NCI-H345 (cell line): ENCODE results near the gene ZNF862.

Experiments used
- DNase-seq: peaks from one replicate; lab custom pipeline; 2025; lab: John Stamatoyannopoulos, UW

The ZNF862 gene

DNA sequence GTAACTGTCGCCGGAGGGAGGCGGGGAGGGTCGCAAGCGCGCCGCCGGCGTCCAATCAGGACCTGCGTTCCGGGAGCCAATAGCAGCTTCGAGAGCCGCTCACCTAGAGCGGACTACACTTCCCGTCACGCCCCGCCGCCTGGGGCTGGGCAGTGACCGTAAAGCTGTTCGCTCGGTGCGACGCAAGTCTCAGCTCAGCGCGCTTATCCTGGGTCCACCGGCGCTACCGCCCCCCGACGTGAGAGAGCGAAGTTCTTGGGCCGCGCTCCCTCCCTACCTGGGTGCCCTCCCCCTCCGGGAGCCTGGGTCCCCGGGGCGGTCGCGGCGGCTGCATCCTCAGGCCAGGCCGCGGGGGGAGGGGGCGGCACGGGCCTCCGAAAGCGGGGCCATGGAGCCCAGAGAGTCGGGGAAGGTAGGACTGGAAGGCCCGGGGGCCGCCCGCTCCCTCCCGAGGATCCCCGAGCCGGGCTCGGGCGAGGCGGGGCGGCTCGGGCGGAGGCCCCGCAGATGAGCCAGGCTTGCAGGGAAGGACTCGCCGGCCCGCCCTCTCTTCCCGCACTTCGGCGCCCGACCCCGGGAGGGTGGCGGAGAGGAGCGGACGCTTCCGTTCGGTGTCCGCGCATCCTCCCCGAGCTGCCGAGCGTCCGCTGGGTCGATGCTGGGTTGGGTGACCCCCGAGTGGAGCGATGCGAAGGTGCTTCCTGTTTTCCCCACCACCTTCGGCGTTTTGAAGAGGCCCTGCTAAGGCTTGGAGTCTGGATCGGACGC is at the start of gene ZNF862:
Gene ZNF862 (plus strand): TSS at position 152 of the 768 bp plus-strand sequence. CDS start 237 bp downstream, at position 389.
- DNase-seq, result peak; percentile 99

DNA sequence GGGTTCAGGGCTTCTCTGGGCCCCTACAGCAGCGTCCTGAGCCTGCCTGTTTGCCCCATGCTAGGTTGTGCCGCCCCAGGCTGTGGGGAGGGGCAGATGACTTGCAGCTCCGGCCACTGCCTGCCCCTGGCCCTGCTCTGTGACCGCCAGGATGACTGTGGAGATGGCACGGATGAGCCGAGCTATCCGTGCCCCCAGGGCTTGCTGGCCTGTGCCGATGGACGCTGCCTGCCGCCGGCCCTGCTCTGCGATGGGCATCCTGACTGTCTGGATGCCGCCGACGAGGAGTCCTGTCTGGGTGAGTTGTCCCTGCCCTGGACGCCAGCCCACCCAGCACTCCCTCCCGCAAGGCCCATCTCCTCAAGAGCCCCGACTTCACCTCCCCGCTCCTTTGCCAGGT is 49.1 kb upstream of the ZNF862 start:
- DNase-seq, result no peak

DNA sequence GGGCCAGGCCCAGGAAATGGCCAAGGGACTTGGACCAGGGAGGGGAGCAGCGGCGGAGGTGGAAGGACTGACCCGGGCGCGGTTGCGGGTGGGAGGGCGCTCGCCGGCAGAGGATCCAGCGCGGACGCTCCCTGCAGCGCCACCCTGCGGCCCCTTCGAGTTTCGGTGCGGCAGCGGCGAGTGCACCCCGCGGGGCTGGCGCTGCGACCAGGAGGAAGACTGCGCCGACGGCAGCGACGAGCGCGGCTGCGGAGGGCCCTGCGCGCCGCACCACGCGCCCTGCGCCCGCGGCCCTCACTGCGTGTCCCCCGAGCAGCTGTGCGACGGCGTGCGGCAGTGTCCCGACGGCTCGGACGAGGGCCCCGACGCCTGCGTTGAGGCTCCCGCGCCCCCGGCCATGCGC is 48.0 kb upstream of the ZNF862 start:
- peak; percentile 22 for DNase-seq

DNA sequence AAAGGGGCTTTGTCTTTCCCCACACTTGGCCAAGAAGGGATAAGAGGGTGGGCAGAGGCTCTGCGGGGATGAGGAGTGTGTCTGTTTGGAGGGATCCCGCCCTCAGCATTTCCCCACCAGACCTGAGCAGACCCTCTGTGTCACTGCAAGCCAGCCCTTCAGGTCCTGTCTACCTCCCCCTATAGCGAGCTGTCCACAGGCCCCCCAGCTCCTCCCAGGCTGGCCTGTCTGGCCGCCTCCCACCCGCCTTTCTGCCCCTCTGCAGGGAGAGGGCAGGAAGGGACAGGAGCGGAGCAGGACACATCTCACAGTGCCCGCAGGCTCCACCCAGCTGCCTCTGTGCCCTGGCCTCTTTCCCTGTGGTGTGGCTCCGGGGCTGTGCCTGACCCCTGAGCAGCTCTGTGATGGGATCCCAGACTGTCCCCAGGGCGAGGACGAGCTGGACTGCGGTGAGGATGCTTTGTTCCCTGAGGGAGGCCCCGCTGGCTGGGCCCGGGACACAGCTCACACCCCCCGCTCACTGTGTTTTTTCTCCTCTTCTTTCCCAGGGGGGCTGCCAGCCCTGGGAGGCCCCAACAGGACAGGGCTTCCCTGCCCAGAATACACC is 47.3 kb upstream of the ZNF862 start:
- no peak for DNase-seq

DNA sequence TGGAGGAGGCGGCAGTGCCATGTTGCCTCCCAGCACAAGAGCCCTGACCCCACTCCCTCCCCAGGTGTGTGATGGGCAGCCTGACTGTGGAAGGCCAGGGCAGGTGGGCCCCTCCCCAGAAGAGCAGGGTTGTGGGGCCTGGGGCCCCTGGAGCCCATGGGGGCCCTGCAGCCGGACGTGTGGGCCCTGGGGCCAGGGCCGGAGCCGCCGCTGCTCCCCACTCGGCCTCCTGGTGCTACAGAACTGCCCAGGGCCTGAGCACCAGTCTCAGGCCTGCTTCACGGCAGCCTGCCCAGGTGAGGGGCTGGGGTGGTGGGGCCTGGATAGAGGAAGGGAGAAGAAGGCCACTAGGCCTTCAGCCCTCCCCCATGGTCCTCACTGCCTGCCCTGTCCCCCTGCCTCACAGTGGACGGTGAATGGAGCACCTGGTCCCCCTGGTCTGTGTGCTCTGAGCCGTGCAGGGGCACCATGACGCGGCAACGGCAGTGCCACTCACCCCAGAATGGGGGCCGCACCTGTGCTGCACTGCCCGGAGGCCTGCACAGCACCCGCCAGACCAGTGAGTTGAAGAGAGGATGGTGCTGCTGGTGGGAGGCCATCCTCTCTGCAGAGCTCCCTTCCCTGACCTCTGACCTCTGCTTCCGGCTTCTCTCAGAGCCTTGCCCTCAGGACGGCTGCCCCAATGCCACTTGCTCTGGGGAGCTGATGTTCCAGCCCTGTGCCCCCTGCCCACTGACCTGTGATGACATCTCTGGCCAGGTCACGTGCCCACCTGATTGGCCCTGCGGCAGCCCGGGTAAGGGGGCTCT is 46.6 kb upstream of the ZNF862 start:
- no peak for DNase-seq

DNA sequence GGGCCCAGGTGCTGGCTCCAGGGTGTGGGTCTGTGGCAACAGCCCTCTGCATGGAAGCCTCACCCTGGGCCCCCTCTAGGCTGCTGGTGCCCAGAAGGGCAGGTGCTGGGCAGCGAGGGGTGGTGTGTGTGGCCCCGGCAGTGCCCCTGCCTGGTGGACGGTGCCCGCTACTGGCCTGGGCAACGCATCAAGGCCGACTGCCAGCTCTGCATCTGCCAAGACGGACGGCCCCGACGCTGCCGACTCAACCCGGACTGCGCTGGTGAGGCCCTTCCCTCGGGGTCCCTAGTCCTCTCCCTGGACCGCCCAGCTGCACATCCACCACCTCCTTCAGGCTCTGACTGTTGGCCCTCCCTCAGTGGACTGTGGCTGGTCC is 46.0 kb upstream of the ZNF862 start:
- DNase-seq, result no peak

- no peak for DNase-seq
Observed at GRCh38 chr7:149793261-149793660, 44.9 kb upstream of the ZNF862 start.

- DNase-seq, result no peak
Observed at GRCh38 chr7:149794661-149795060, 43.5 kb upstream of the ZNF862 start.

GRCh38 chr7:149795126-149795525 is 43.0 kb upstream of the ZNF862 start:
- DNase-seq, result no peak

DNA sequence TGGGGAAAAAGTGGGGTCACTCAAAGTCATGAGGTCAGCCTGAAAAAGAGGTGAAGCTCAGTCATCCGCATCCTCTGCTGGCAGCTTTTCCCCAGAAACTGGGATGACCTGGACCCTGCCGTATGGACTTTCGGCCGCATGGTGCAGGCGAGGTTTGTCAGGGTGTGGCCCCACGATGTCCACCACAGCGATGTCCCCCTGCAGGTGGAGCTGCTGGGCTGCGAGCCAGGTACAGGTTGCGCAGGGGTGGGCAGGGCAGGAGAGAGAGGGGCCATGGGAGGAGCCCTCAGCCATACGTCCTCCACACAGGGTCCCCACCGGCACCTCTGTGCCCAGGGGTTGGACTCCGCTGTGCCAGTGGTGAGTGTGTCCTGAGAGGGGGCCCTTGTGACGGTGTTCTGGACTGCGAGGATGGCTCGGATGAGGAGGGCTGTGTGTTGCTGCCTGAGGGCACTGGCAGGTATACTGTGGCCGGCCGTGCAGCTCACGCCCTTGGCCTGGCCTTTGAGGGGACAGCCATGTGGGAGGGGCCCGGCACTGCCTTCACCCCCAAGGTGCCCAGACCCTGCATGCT is 41.8 kb upstream of the ZNF862 start:
- no peak for DNase-seq

DNA sequence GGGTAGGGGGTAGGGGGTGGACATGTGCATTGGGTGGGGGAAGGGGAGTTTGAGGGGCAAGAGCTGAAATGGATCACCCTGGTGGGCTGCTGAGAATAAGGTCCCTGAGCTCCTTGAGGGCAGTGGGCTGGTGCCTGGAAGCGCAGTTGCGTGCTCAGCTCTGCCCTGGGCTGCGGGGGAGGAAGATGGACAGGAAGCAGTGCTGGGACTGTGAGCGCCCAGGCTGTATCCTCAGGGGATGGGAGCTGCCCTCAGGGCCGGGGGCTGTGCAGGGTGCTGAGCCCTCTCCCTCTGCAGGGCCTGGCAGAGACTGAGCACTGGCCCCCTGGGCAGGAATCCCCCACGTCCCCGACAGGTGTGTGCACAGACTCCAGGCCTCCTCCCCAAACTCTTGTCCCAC is 40.4 kb upstream of the ZNF862 start:
- DNase-seq, result no peak

DNA sequence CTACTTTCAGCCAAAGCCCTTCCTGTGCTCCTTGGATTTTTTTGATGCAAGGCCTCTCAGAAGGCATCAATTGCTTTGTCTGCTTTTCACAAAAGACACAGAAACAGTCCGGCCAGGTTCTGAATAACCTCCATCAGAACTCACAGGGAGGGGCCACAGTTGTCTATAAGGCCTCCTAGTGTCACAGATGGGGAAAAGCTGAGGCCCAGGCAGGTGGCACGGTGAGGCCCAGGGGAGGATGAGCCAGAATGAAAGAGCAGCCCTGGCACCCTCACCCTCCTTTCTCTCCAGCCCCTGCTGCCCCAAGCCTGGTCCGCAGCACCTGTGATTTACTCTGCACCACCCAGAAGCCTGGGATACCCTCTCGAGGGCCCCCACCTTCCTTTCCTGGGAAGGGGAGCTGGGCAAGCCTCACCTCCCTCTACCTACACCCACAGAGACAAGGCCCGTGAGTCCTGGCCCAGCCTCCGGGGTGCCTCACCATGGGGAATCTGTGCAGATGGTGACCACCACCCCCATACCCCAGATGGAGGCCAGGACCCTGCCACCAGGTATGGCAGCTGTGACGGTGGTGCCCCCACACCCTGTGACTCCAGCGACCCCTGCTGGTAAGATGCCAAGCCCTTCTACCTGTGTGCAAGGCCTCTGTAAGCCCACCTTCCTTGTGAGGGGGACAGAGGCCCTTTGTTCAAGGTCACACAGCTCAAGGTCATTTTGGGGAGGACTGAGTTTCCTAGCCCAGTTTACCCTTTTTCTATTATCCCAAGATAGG is 38.6 kb upstream of the ZNF862 start:
- DNase-seq, result no peak

DNA sequence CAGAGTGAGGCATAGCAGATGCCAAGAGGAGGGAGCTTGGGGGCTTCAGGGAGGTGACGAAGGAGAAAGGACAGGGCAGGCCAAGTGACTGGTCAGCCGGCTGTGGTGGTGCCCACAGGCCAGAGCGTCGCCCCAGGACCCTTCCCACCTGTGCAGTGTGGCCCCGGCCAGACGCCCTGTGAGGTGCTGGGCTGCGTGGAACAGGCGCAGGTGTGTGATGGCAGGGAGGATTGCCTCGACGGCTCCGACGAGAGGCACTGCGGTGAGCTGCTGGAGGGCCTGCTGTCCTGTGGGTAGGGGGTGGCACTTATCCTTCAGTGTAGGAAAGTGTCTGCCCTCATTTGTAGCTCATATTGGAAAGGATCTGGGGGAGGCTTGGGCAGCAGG is 38.0 kb upstream of the ZNF862 start:
- no peak for DNase-seq

GRCh38 chr7:149801002-149801566 is 37.1 kb upstream of the ZNF862 start:
- no peak for DNase-seq

DNA sequence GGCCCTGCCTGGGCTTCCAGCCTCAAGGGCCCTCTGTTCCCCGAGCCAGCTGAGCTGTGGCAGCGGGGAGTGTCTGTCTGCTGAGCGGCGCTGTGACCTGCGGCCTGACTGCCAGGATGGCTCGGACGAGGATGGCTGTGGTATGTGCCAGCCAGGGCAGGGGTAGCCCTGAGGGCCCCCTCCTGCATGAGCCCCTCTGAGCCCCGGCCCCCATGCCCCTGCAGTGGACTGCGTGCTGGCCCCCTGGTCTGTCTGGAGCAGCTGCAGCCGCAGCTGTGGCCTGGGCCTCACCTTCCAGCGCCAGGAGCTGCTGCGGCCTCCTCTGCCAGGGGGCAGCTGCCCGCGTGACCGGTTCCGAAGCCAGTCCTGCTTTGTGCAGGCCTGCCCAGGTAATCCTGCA is 36.4 kb upstream of the ZNF862 start:
- DNase-seq, result no peak

GRCh38 chr7:149802966-149803365 is 35.2 kb upstream of the ZNF862 start:
- DNase-seq, result no peak

GRCh38 chr7:149803551-149804074 is 34.6 kb upstream of the ZNF862 start:
- no peak for DNase-seq

DNA sequence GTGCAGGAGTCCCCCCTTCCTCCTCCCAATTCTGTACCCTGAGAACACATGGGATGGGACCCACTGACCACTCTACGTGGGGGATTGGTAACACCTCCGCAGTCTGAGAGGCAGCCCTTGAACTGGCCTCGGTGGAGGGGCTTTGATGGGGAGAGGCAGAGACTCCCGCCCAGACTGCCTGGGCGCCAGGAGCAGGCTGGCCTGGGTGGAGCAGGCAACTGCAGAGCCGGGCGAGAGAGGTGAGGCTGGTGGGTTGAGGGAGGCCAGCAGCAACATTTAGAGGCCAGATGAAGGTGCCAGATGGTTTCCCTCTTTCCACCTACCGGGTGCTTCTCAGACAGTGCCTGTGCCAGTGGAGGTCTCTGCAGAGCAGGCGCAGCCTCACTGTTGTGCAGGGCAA is 34.1 kb upstream of the ZNF862 start:
- DNase-seq, result no peak

DNA sequence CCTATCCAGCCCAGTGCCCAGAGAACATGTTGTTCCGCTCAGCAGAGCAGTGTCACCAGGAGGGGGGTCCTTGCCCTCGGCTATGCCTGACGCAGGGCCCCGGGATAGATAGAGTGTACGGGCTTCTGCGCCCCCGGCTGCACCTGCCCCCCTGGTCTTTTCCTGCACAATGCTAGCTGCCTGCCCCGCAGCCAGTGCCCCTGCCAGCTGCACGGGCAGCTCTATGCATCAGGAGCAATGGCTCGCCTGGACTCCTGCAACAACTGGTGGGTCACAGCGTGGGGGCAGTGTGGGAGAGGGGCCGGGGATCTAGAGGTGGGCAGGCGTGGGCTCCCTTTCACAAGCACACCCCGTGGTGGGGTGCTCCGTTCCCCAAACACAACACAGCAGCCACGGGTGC is 31.4 kb upstream of the ZNF862 start:
- no peak for DNase-seq

DNA sequence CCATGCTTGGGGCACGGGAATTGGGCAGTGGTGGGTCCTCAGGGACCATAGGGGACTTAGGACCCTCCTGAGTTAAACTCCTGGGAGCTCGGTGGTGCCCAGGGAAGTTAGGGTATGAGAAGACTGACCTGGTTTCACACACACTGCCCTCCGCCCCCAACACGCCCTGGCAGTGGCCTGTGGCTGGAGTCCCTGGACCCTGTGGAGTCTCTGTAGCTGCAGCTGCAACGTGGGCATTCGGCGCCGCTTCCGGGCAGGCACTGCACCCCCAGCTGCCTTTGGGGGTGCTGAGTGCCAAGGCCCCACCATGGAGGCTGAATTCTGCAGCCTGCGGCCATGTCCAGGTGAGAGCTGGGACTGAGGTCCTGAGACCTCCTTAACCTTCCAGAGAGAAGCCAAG is 29.9 kb upstream of the ZNF862 start:
- no peak for DNase-seq

GRCh38 chr7:149809215-149809614 is 29.0 kb upstream of the ZNF862 start:
- DNase-seq, result no peak
